HG03064 (cell line): ENCODE data around the gene KCNK3.

Experiments used
- ATAC-seq: cut with Tn5 transposase; IDR thresholded peaks from one replicate; pipeline ENCODE4 v1.9.1; 2021; ENCODE audit warnings: low read depth; ENCODE audit not compliant: unreplicated experiment

KCNK3 gene

DNA sequence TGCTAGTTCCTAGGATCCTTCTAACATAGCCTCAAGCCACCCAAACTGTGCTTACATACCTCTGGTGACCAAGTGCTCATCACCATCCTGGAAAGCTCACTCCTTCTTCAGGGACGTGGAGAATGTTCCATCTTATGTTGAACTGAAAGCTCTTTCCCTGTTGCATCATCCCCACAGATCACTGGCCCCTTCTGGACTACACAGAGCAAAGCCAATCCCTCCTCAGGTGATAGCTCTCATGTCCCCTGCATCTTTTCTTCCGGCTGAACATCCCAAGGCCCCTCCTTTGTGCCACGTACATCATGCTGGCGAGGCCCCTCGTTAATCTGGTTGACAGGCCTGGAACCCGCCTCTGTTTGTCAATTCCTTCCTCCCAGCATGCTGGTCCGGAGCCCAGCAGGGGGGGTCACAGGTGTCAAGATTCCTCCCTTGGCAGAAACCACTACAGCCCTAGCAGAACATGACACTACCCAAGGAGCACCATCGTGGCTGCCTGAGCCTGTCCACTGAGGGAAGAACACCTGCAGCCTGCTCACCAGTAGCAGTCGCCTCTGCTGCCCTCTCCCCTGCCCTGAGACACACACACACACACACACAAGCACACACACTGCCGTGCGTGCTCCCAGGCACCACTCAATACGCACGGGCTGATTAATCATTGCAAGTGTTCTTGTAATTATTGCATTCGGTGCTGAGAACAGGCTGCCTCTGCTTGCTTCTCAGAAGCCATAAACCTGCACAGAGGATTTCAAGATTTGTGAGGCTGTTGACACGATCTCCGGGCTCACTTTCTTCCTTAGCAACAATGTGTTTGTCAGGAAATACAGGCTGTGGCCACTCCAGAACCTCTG is 6.3 kb upstream of the KCNK3 start:
- ATAC-seq = no peak

GRCh38 chr2:26687328-26687727 is 5.2 kb upstream of the KCNK3 start:
- no peak for ATAC-seq

- no peak for ATAC-seq
These were observed 4.7 kb upstream of the KCNK3 start for GRCh38 chr2:26687801-26688200.

GRCh38 chr2:26691161-26691560 is 1.4 kb upstream of the KCNK3 start:
- ATAC-seq = no peak

GRCh38 chr2:26691881-26692278 is 642 bp upstream of the KCNK3 start:
- ATAC-seq = no peak

- ATAC-seq = no peak
These were observed 651 bp downstream of the KCNK3 start for GRCh38 chr2:26692897-26693849.

GRCh38 chr2:26694001-26694400 is 1.5 kb downstream of the KCNK3 start:
- ATAC-seq = no peak

DNA sequence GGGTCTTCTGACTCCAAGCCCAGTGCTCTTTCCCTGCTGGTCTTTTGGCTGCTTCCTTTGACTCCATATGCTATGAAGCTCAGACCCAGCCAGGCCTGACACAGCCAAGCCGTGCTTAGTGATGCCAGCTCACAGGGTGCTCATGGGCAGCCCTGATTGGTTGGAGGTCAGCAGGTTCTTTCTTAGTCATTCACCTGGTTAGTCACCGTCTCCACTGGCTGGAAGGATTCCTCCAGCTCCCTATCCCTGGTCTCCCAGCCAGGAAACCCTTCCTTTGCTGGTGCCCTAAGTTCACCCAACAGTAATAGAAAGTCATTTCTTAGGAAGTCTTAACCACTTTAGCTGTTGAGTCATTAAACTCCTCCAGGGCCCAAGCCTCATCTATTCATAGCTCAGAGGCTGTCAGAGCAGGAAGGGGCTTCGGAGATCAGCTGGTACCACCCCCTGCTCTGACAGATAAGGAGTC is 3.9 kb downstream of the KCNK3 start:
- no peak for ATAC-seq

GRCh38 chr2:26697425-26697824 is 4.9 kb downstream of the KCNK3 start:
- ATAC-seq = no peak

DNA sequence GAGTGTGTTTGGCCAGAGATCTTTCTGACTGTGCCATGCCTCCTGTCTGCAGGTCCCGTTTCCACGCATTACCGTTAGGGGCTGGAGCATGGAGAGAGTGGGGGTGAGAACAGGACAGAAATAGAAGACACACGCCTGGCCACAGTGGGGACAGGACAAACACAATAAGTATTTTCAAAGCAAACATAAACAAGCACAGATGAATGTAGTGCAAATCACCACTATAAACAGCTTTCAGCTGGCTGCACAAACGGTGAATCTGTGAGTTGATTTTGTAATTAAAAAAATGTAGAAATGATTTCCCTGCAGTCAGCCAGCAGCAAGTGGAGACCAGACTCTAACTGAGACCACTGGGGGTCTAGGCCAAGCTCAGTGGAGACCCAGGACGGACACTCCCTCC is 6.8 kb downstream of the KCNK3 start:
- no peak for ATAC-seq

DNA sequence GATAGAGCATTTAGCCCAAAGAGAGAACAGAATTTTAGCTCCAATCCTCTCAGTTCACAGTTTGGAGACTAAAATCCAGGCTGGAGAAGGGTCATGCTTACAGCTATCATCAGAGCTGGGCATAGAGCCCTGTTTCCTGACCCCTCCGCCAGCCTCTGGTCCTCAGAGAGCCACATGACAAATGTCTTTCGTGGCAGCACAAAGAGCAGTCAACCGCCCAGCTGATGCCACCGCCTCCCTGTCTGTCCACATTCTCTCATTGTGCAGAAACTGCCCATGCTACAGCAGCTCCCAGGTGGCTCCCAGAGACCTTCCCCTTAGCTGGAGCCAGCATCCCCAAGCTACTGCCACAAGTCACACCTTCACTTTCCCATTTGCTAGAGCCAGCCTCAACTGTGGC is 7.6 kb downstream of the KCNK3 start:
- ATAC-seq = no peak

- ATAC-seq = no peak
These were observed 9.1 kb downstream of the KCNK3 start for GRCh38 chr2:26701596-26701995.

- no peak for ATAC-seq
These were observed 9.5 kb downstream of the KCNK3 start for GRCh38 chr2:26702025-26702424.

GRCh38 chr2:26704441-26704977 is 12.0 kb downstream of the KCNK3 start:
- ATAC-seq = no peak

- no peak for ATAC-seq
These were observed 12.6 kb downstream of the KCNK3 start for GRCh38 chr2:26705126-26705525.

- no peak for ATAC-seq
These were observed 13.6 kb downstream of the KCNK3 start for GRCh38 chr2:26706093-26706492.

- ATAC-seq = no peak
These were observed 14.3 kb downstream of the KCNK3 start for GRCh38 chr2:26706616-26707473.

DNA sequence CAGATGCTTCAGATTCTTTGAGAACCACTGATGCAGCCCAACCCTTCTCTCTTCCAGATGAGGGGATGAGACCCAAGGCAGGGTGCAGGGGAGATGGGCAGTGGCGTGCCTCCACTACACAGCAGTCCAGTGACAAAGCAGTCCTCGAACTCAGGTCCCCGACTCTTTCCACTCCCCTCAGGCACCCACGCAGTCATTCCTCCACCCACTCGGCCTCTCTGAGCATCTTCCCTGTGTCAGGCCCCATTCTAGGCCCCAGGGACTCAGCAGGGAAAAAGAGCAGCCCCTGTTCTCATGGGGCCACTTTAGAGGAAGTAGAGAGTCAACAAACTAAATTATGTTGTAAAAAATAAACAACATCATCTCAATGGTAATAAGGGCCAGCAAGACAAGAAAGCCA is 15.2 kb downstream of the KCNK3 start:
- ATAC-seq = no peak

DNA sequence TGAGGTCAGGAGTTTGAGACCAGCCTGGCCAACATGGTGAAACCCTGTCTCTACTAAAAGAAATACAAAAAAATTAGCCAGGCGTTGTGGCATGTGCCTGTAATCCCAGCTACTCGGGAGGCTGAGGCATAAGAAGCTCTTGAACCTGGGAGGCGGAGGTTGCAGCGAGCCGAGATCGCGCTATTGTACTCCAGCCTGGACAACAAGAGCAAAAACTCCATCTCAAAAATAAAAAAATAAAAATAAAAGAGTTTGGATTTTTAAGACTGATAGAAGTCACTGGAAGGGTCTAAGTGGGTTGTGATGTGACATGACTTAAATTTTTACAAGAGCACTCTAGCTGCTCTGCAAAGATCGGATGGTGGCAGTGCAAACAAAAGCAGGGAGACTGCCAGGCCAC is 15.9 kb downstream of the KCNK3 start:
- no peak for ATAC-seq
